RWPE2 (cell line): ENCODE results near the gene SLC25A47.
A peak's percentile ranks its signal among the peaks of the same experiment; 100 is the strongest.
"Not testable (repeated sequence)": the region's sequence is repeated elsewhere in the genome, so short reads cannot be mapped to it uniquely, and the experiment has no call there.

ENCODE experiments used
- ATAC-seq: fragments of 200-7000 bp; cut with Tn5 transposase; 3 replicates; pipeline ENCODE4 v1.9.1; 2021; ENCODE audit warnings: low read depth
- DNase-seq: peaks from one replicate; pipeline ENCODE4 v3.0.0-alpha.2; 2020; ENCODE audit warnings: low spot score
- H3K27ac ChIP-seq: fragments of 450-650 bp; 2 replicates; pipeline ENCODE4 v1.5.1; 2017; ENCODE audit warnings: mild to moderate bottlenecking; ENCODE audit not compliant: poor library complexity, severe bottlenecking
- H3K27me3 ChIP-seq: fragments of 250-450 bp; sonication (Bioruptor Pico); 2 replicates; pipeline ENCODE4 v1.5.1; 2021; ENCODE audit warnings: mild to moderate bottlenecking, moderate library complexity; ENCODE audit not compliant: insufficient read depth, poor library complexity, severe bottlenecking
- H3K36me3 ChIP-seq: fragments of 250-450 bp; sonication (Bioruptor Pico); 2 replicates; pipeline ENCODE4 v1.5.1; 2020; ENCODE audit warnings: low read depth, mild to moderate bottlenecking, moderate library complexity
- H3K4me1 ChIP-seq: fragments of 250-450 bp; sonication (Bioruptor Pico); 2 replicates; pipeline ENCODE4 v1.5.1; 2021; ENCODE audit warnings: mild to moderate bottlenecking, moderate library complexity; ENCODE audit not compliant: insufficient read depth, poor library complexity, severe bottlenecking
- H3K4me3 ChIP-seq: fragments of 250-450 bp; sonication (Bioruptor Pico); 2 replicates; pipeline ENCODE4 v1.5.1; 2021; ENCODE audit warnings: mild to moderate bottlenecking, moderate library complexity; ENCODE audit not compliant: severe bottlenecking
- H3K9me3 ChIP-seq: fragments of 250-450 bp; sonication (Bioruptor Pico); 2 replicates; pipeline ENCODE4 v1.5.1; 2021; ENCODE audit warnings: mild to moderate bottlenecking, moderate library complexity; ENCODE audit not compliant: severe bottlenecking
- CTCF ChIP-seq: fragments of 450-650 bp; IDR thresholded peaks from one replicate; pipeline ENCODE4 v1.5.1; 2017; ENCODE audit warnings: mild to moderate bottlenecking, moderate library complexity; ENCODE audit not compliant: poor library complexity, severe bottlenecking

Gene SLC25A47

GRCh38 chr14:100309028-100309737 is 14.0 kb upstream of the SLC25A47 start:
- Histone ChIP-seq H3K27ac (no peak overlapping the region), H3K27me3 (no peaks in the 10 kb centered on the region), H3K4me3 (no peak overlapping the region), H3K36me3 (no peaks in the 10 kb centered on the region), H3K4me1 (peaks cover 4% of the 10 kb centered on the region), H3K9me3 (no peaks in the 10 kb centered on the region)
- DNase-seq (no peak), ATAC-seq (no peak)
- TF ChIP-seq CTCF: no peak

- not testable (repeated sequence) for H3K9me3 ChIP-seq, H3K4me1 ChIP-seq, H3K27ac ChIP-seq, ATAC-seq, DNase-seq, H3K27me3 ChIP-seq, H3K4me3 ChIP-seq, H3K36me3 ChIP-seq
Measured at GRCh38 chr14:100312110-100312876, 10.8 kb upstream of the SLC25A47 start.

- H3K36me3 ChIP-seq: no peaks in the 10 kb centered on the region
- TF ChIP-seq CTCF: no peak
- DNase-seq (no peak), ATAC-seq (no peak; the same call in 2 of the 3 replicates)
- H3K27ac ChIP-seq: no peak overlapping the region
- no peaks in the 10 kb centered on the region for H3K9me3 ChIP-seq
- H3K27me3 ChIP-seq: no peaks in the 10 kb centered on the region
- H3K4me1 ChIP-seq: no peaks in the 10 kb centered on the region
- no peak overlapping the region for H3K4me3 ChIP-seq
Measured at GRCh38 chr14:100312877-100313400, 10.2 kb upstream of the SLC25A47 start.

- no peaks in the 10 kb centered on the region for H3K4me1 ChIP-seq
- no peaks in the 10 kb centered on the region for H3K36me3 ChIP-seq
- TF ChIP-seq CTCF: no peak
- no peaks in the 10 kb centered on the region for H3K9me3 ChIP-seq
- H3K27me3 ChIP-seq: no peaks in the 10 kb centered on the region
- ATAC-seq (peak; percentile 8; the same call in 1 of the 3 replicates), DNase-seq (no peak)
- H3K27ac ChIP-seq: no peak overlapping the region
- no peak overlapping the region for H3K4me3 ChIP-seq
Measured at GRCh38 chr14:100313464-100314230, 9.5 kb upstream of the SLC25A47 start.

GRCh38 chr14:100314724-100315123 is 8.4 kb upstream of the SLC25A47 start:
- H3K36me3 ChIP-seq: no peaks in the 10 kb centered on the region
- H3K27me3 ChIP-seq: no peaks in the 10 kb centered on the region
- no peak overlapping the region for H3K4me3 ChIP-seq
- no peaks in the 10 kb centered on the region for H3K9me3 ChIP-seq
- H3K27ac ChIP-seq: no peak overlapping the region
- no peaks in the 10 kb centered on the region for H3K4me1 ChIP-seq
- ATAC-seq (peak; percentile 42; the same call in 2 of the 3 replicates), DNase-seq (no peak)
- no peak for TF ChIP-seq CTCF
